CD4-positive, alpha-beta T cell (primary cell): Measurements from ENCODE around the gene HLA-DRB1. TPM values are rescaled to one million over a fixed set of nuclear protein-coding genes. Genes with fewer than 3 reads are reported as not detected.
A peak's percentile ranks its signal among the peaks of the same experiment; 100 is the strongest.

ENCODE experiments used
- ATAC-seq: fragments of 200-7000 bp; cut with Tn5 transposase; one replicate; pipeline ENCODE4 v1.10.0; 2022; ENCODE audit warnings: mild to moderate bottlenecking; ENCODE audit not compliant: poor library complexity
- CTCF ChIA-PET: fragments of 350-600 bp; sonication (Branson Sonifier 250); formaldehyde crosslinking; loops from one replicate; lab custom pipeline; 2021; ENCODE audit warnings: antibody characterized with exemption, inconsistent platforms; lab: Charles Lee
- POLR2A ChIA-PET: fragments of 350-600 bp; sonication (Branson Sonifier 250); formaldehyde crosslinking; loops from one replicate; lab custom pipeline; 2021; ENCODE audit warnings: antibody characterized with exemption, inconsistent platforms; lab: Charles Lee
- DNase-seq, 14 experiments: peaks; one replicate each; pipeline ENCODE4 v3.0.0-alpha.2; 2013 to 2020; ENCODE audit warnings: mixed read lengths in 2 of 14
- H3K27ac ChIP-seq, 2 donors: one replicate each; pipeline versions ENCODE4 v1.5.1 to v1.7.0; 2013; ENCODE audit warnings: low read length in 2 of 2, low read depth in 1 of 2, mild to moderate bottlenecking in 1 of 2
- H3K27me3 ChIP-seq, 2 experiments: 1 replicate in 1 of 2; 2 replicates in 1 of 2; pipeline versions ENCODE4 v1.6.1 to v1.7.0; 2013; ENCODE audit warnings: low read length in 2 of 2, control low read depth in 1 of 2, mild to moderate bottlenecking in 1 of 2, moderate library complexity in 1 of 2; ENCODE audit not compliant: insufficient read depth in 2 of 2, control insufficient read depth in 1 of 2
- H3K36me3 ChIP-seq: one replicate; pipeline ENCODE4 v1.6.1; 2013; ENCODE audit warnings: low read length, control low read depth; ENCODE audit not compliant: insufficient read depth
- H3K4me1 ChIP-seq: one replicate; pipeline ENCODE4 v1.6.1; 2013; ENCODE audit warnings: low read length, control low read depth; ENCODE audit not compliant: insufficient read depth
- H3K4me3 ChIP-seq: one replicate; pipeline ENCODE4 v1.5.1; 2013; ENCODE audit warnings: mild to moderate bottlenecking, low read length, moderate library complexity
- H3K9me3 ChIP-seq, 2 experiments: 1 replicate in 1 of 2; 2 replicates in 1 of 2; pipeline versions ENCODE4 v1.6.1 to v1.7.0; 2013; ENCODE audit warnings: low read length in 2 of 2, mild to moderate bottlenecking in 2 of 2, control low read depth in 1 of 2, moderate library complexity in 1 of 2; ENCODE audit not compliant: control insufficient read depth in 1 of 2, insufficient read depth in 1 of 2
- H3K27ac Mint-ChIP-seq: one replicate; pipeline ENCODE4 v1.8.0; 2020; ENCODE audit warnings: mixed read lengths
- H3K27me3 Mint-ChIP-seq: one replicate; pipeline ENCODE4 v1.8.0; 2021; ENCODE audit warnings: mixed read lengths
- H3K36me3 Mint-ChIP-seq: one replicate; pipeline ENCODE4 v1.8.0; 2021; ENCODE audit warnings: low read depth, mixed read lengths
- H3K4me1 Mint-ChIP-seq: one replicate; pipeline ENCODE4 v1.8.0; 2021; ENCODE audit warnings: low read depth, mixed read lengths
- H3K4me3 Mint-ChIP-seq: one replicate; pipeline ENCODE4 v1.8.0; 2020; ENCODE audit warnings: mild to moderate bottlenecking, mixed read lengths
- H3K9me3 Mint-ChIP-seq: one replicate; pipeline ENCODE4 v1.8.0; 2020; ENCODE audit warnings: mixed read lengths
- intact Hi-C, 2 experiments: fragments of 100-400 bp; cut with DNase I in 1 of 2; cut with micrococcal nuclease in 1 of 2; formaldehyde crosslinking; loops; one replicate each; pipeline versions ENCODE4 v1.15.1 to v1.9.0; 2023 to 2025; cut with DNase I, micrococcal nuclease
- total RNA-seq, 174 experiments: library from RNA in 2 of 174; stranded (reverse) in 2 of 174; gene quantifications; one replicate each; pipeline ENCODE4 v1.2.3 and lab custom pipeline; 2021 to 2026
- TF ChIP-seq, protein P1 (sequence below): fragments of 200-600 bp; IDR thresholded peaks from one replicate; pipeline ENCODE4 v1.8.0; 2022; ENCODE audit warnings: antibody characterized with exemption, mild to moderate bottlenecking

The HLA-DRB1 gene
- total RNA-seq, 2 experiments from 2014 or later = 31.3 to 33.6 TPM

DNA sequence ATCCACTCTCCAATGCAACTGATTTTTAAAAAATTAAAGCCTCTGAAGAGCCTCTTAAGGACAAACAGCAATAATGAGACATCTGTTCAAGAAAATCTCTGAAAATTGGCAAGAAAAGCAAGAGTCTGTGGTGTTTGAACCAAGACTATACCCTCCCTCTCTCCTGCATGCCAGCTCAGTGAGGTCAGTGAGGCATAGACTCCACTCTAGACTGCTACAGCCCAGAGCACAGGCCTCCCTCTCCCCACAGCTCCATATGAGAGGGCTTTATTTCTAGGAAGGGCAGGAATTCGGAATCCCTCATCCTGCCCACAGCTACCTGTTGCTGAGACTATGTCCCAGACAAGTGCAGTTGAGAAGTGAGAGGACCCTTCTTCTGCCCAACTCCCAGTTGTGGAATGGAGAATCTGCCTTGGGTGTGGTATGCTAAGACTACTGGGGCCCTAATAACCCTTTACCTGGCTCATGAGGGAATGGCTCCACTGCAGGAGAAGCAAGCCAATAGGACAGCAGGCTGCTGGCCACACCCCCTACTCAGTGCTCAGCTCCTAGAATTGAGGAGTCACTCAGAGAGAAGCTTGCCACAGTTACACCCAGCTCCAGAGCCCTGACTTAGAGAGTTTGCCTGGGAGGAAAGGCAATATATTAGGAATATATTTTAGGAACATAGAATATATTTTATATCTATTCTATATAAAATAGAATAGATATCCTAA is 24.9 kb upstream of the HLA-DRB1 start:
- Mint-ChIP-seq H3K36me3 (no peaks in the 10 kb centered on the region), H3K4me1 (no peaks in the 10 kb centered on the region), H3K9me3 (no peaks in the 10 kb centered on the region), H3K4me3 (no peak overlapping the region), H3K27ac (no peak overlapping the region), H3K27me3 (no peaks in the 10 kb centered on the region)
- no peak for ATAC-seq
- peaks cover 3% of the 10 kb centered on the region for H3K4me1 ChIP-seq
- ChIA-PET CTCF (interaction anchor here (1.7 kb wide), 1 partner anchor 8 kb away, joined by 3 read pairs; no protein-coding TSS in a partner anchor), POLR2A (no interaction called here)
- peaks cover 0 to 8% of the 10 kb centered on the region in 2 experiments for H3K9me3 ChIP-seq
- no peaks in the 10 kb centered on the region for H3K36me3 ChIP-seq
- no peak overlapping the region for H3K4me3 ChIP-seq
- DNase-seq = no peak
- intact Hi-C loops = no loop called here
- TF ChIP-seq, protein P1, sequence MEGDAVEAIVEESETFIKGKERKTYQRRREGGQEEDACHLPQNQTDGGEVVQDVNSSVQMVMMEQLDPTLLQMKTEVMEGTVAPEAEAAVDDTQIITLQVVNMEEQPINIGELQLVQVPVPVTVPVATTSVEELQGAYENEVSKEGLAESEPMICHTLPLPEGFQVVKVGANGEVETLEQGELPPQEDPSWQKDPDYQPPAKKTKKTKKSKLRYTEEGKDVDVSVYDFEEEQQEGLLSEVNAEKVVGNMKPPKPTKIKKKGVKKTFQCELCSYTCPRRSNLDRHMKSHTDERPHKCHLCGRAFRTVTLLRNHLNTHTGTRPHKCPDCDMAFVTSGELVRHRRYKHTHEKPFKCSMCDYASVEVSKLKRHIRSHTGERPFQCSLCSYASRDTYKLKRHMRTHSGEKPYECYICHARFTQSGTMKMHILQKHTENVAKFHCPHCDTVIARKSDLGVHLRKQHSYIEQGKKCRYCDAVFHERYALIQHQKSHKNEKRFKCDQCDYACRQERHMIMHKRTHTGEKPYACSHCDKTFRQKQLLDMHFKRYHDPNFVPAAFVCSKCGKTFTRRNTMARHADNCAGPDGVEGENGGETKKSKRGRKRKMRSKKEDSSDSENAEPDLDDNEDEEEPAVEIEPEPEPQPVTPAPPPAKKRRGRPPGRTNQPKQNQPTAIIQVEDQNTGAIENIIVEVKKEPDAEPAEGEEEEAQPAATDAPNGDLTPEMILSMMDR = no peak
- H3K27ac ChIP-seq = no peak overlapping the region
- H3K27me3 ChIP-seq = no peaks in the 10 kb centered on the region

GRCh38 chr6:32613475-32613874 is 23.8 kb upstream of the HLA-DRB1 start:
- H3K36me3 Mint-ChIP-seq = no peaks in the 10 kb centered on the region
- Histone ChIP-seq H3K27me3 (no peaks in the 10 kb centered on the region), H3K9me3 (peaks cover 0 to 6% of the 10 kb centered on the region in 2 experiments), H3K27ac (no peak overlapping the region), H3K4me1 (peaks cover 7% of the 10 kb centered on the region), H3K36me3 (no peaks in the 10 kb centered on the region), H3K4me3 (no peak overlapping the region)
- intact Hi-C loops = no loop called here
- no peak for DNase-seq
- no peak for ATAC-seq
- no peaks in the 10 kb centered on the region for H3K27me3 Mint-ChIP-seq
- no peaks in the 10 kb centered on the region for H3K4me1 Mint-ChIP-seq
- TF ChIP-seq, protein P1 = no peak
- POLR2A ChIA-PET = no interaction called here
- CTCF ChIA-PET = interaction anchor here (1.7 kb wide), 1 partner anchor 9 kb away, joined by 3 read pairs; no protein-coding TSS in a partner anchor
- no peak overlapping the region for H3K4me3 Mint-ChIP-seq
- H3K27ac Mint-ChIP-seq = no peak overlapping the region
- H3K9me3 Mint-ChIP-seq = no peaks in the 10 kb centered on the region

DNA sequence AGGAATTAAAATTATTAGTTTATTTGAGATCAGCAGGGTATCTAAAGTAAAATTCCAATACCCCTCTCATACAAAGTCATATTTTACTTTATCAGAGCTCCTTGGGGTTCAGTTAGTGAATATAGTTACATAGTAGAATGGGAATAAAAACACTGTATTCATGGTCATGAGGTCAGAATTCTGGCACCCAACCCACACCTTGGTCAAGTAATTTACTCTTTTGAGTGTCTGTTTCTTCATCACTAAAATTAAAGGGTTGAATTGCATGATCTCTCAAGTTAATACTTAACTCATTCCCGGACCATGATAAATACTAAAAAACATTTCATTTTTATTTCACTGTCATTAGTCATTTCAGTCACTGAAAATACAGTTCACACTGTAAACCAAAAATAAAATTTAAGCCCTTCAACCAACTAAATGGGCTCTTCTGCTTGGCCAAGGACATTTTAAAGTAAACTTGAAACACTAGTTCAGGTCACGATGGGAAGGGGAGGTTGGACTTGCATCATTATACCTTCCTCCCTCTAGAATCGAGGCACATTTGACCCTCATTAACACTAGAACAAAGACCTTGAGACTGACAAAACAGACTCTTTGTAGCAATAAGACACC is 21.1 kb upstream of the HLA-DRB1 start:
- H3K4me3 ChIP-seq = no peak overlapping the region
- TF ChIP-seq, protein P1 = no peak
- no peaks in the 10 kb centered on the region for H3K36me3 ChIP-seq
- ChIA-PET POLR2A (no interaction called here), CTCF (no interaction called here)
- H3K4me1 Mint-ChIP-seq = no peaks in the 10 kb centered on the region
- no peak overlapping the region for H3K4me3 Mint-ChIP-seq
- no peak for ATAC-seq
- H3K27ac Mint-ChIP-seq = no peak overlapping the region
- no peaks in the 10 kb centered on the region for H3K9me3 Mint-ChIP-seq
- no peak for DNase-seq
- H3K9me3 ChIP-seq = no peaks in the 10 kb centered on the region
- no peaks in the 10 kb centered on the region for H3K36me3 Mint-ChIP-seq
- H3K27me3 Mint-ChIP-seq = no peaks in the 10 kb centered on the region
- peak overlapping the region in 1 of 2 donors; percentile 92 for H3K27ac ChIP-seq
- intact Hi-C loops = no loop called here
- H3K4me1 ChIP-seq = peaks cover 7% of the 10 kb centered on the region
- H3K27me3 ChIP-seq = no peaks in the 10 kb centered on the region
